Measurements from ENCODE around the gene CAPN15. TPM values are rescaled to one million over a fixed set of nuclear protein-coding genes. Genes with fewer than 3 reads are reported as not detected.

The CAPN15 gene
- total RNA-seq, 4 donors from 2014 or later, result 50.3 to 249 (median 167) TPM

DNA sequence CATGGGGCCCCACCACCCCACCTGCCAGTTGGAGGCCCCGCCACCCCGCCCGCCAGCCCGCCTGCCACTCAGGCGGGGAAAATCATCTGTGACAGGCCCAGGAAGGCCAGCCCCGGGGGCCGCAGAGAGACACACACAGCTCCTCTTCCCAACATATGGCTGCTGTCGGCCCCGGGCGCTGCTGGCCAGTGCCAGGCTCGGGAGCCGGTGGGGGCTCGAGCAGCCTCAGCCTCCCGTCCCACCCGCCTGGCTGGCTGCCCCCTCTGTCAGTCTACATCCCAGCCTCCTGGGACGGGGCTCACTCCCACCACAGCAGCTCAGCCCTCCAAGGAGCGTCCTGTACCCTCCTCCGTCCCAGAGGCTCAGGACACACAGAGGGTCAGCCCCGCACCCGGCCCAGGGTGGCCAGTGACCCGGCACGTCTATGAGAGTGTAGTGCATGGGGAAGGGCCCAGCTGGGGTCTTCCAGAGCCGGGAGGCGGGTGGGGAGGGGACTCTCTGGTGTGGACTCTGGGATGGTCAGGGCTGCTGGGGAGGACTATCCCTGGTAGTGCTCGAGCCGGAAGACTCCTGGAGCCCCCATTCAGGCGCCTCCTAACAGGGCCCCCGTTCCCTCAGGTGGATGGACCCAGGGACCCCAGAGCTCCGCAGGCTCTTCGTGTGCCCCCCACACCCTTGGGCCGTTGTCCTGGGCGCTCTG lies 29.1 kb downstream of the CAPN15 start:
- Histone ChIP-seq H3K27me3 (peaks cover 0 to 21% of the 10 kb centered on the region in 2 donors), H3K27ac (no peak overlapping the region), H3K4me3 (no peak overlapping the region), H3K9me3 (no peaks in the 10 kb centered on the region), H3K4me1 (peaks cover 0 to 23% (median 5%) of the 10 kb centered on the region in 4 donors), H3K36me3 (peaks cover 0 to 24% (median 0%) of the 10 kb centered on the region in 3 donors)
- DNase-seq, result no peak
- no peak for TF ChIP-seq POLR2A (IDR thresholded peaks at IDR 0.05)
- TF ChIP-seq, protein P1, sequence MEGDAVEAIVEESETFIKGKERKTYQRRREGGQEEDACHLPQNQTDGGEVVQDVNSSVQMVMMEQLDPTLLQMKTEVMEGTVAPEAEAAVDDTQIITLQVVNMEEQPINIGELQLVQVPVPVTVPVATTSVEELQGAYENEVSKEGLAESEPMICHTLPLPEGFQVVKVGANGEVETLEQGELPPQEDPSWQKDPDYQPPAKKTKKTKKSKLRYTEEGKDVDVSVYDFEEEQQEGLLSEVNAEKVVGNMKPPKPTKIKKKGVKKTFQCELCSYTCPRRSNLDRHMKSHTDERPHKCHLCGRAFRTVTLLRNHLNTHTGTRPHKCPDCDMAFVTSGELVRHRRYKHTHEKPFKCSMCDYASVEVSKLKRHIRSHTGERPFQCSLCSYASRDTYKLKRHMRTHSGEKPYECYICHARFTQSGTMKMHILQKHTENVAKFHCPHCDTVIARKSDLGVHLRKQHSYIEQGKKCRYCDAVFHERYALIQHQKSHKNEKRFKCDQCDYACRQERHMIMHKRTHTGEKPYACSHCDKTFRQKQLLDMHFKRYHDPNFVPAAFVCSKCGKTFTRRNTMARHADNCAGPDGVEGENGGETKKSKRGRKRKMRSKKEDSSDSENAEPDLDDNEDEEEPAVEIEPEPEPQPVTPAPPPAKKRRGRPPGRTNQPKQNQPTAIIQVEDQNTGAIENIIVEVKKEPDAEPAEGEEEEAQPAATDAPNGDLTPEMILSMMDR (IDR thresholded peaks at IDR 0.05), result no peak

DNA sequence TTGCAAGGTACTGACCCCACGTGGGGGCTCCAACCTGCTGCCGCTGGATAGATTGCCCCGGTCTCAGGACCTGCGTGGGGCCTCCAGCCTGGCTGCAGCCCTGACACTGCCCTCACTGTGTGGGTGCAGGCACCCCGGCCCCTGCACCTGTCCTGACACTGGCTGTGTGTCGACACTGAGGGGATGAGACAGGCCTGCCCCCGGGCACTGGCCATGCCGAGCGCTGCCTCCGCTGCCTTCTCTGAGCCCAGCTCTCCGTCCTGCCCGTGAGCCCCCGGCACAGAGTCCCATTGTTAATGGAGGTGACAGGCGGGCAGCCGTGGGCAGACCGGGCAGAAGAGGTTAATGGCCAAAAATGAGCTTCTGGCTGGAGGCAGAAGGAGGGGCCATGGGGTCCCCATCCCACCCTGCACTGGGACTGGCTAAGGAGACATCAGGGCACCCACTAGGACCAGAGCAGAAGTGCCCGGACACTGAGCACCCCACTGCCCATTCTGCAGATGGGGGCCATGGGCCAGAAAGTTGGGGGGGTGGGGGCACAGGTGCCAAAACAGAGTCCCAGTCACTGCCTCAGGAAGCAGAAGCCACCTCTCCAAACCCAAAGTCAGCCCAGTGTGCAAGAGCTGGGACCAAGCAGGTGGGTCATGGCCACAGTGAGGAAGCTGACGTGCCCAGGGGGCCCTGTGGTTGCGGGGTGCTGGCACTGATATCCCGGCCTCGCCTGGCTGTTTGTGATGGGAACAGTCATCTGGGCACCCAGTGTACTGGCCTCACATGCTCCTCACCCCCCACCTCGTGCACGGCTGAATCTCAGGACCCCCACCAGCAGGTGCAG lies 30.2 kb downstream of the CAPN15 start:
- no peaks in the 10 kb centered on the region for H3K9me3 ChIP-seq
- H3K27ac ChIP-seq, result no peak overlapping the region
- DNase-seq, result no peak
- peaks cover 0 to 25% of the 10 kb centered on the region in 2 donors for H3K27me3 ChIP-seq
- peaks cover 0 to 14% (median 0%) of the 10 kb centered on the region in 3 donors for H3K36me3 ChIP-seq
- TF ChIP-seq, protein P1 (IDR thresholded peaks at IDR 0.05), result no peak
- TF ChIP-seq POLR2A (IDR thresholded peaks at IDR 0.05), result no peak
- no peak overlapping the region for H3K4me3 ChIP-seq
- H3K4me1 ChIP-seq, result peaks cover 0 to 23% (median 5%) of the 10 kb centered on the region in 4 donors

- Histone ChIP-seq H3K9me3 (no peaks in the 10 kb centered on the region), H3K4me1 (peaks cover 0 to 23% (median 5%) of the 10 kb centered on the region in 4 donors), H3K27ac (no peak overlapping the region), H3K27me3 (peaks cover 0 to 25% of the 10 kb centered on the region in 2 donors), H3K36me3 (peaks cover 0 to 6% (median 0%) of the 10 kb centered on the region in 3 donors), H3K4me3 (no peak overlapping the region)
- TF ChIP-seq POLR2A (IDR thresholded peaks at IDR 0.05), result no peak
- TF ChIP-seq, protein P1 (IDR thresholded peaks at IDR 0.05), result no peak
- no peak for DNase-seq
Observed at GRCh38 chr16:558298-559020, 30.9 kb downstream of the CAPN15 start.

DNA sequence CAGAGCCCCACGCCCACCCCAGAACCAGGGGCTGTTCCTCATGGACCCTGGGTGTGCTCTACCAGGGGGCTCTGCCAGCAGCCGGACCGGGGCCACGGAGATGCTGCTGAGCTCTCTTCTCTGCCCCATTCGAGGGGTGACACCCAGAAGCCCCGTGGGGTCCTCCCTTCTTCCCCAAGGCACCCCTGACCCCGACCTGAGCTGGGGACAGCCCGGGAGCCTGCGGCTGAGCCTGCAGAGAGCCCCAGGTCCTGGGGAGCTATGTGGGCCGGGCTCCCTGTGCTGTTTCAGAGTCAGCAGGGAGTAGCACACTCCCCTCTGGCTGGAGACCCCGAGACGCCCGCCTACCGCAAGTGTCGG lies 31.5 kb downstream of the CAPN15 start:
- TF ChIP-seq, protein P1 (IDR thresholded peaks at IDR 0.05), result no peak
- no peak for TF ChIP-seq POLR2A (IDR thresholded peaks at IDR 0.05)
- H3K27ac ChIP-seq, result no peak overlapping the region
- peaks cover 0 to 25% of the 10 kb centered on the region in 2 donors for H3K27me3 ChIP-seq

DNA sequence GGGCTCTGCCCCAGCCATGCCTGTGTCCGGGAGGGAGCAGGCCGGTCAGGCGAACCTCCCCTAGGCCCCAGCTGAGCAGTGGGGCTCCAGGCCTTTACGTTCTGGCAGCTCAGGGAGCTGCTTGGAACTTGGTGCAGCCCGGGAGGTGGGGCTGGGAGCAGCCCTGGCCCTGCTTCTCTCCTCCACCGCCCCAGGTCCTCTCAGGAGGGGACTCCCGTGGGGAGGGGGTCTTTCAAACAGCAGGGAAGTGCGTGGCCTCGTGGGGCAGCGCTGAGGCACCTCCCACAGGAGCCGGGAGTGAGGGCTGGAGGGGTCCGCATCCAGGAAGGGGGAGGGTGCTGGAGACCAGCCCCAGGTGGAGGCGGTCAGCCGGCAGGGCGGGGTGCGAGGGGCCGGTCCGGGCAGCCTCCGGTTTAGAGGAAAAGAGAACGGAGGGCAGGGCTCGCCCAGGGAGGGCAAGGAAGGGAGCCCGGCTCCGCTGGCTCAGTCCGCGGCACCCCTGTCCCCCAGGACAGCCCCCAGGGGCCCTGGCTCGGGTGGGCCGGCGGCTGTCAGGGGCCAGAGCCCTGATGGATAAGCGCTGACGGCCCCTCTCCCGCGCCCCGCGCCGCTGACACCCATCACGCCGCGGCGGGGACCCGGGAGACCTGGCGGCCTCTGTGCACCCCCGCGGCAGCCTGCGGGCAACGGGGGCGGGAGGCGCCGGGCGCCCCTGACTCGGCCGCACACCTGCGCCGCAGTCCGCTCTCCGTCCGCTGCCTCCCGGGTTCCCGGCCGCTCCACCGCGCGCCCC lies 32.1 kb downstream of the CAPN15 start:
- Histone ChIP-seq H3K27me3 (peaks cover 0 to 25% of the 10 kb centered on the region in 2 donors), H3K4me3 (no peak overlapping the region), H3K9me3 (no peaks in the 10 kb centered on the region), H3K27ac (no peak overlapping the region), H3K36me3 (no peaks in the 10 kb centered on the region), H3K4me1 (peaks cover 0 to 17% (median 5%) of the 10 kb centered on the region in 4 donors)
- no peak for DNase-seq
- no peak for TF ChIP-seq POLR2A (IDR thresholded peaks at IDR 0.05)
- TF ChIP-seq, protein P1 (IDR thresholded peaks at IDR 0.05), result no peak

More for the DNA sequence above, 31.5 kb downstream of the CAPN15 start:
- Histone ChIP-seq H3K9me3 (no peaks in the 10 kb centered on the region), H3K36me3 (peaks cover 0 to under 1% (median 0%) of the 10 kb centered on the region in 3 donors), H3K4me3 (no peak overlapping the region), H3K4me1 (peaks cover 0 to 23% (median 5%) of the 10 kb centered on the region in 4 donors)
- no peak for DNase-seq

Data from Peyer's patch (tissue), 4 donors.